Large intestine (tissue), 3 donors: ENCODE data around the gene ANKS1A. TPM values are rescaled to one million over a fixed set of nuclear protein-coding genes. Genes with fewer than 3 reads are reported as not detected.

Experiments
- DNase-seq, 2 donors: peaks; one replicate each; pipeline versions ENCODE4 v3.0.0 to v3.0.0-alpha.2; 2013
- H3K27ac ChIP-seq: one replicate; pipeline ENCODE4 v1.5.1; 2013; ENCODE audit warnings: low read length
- H3K27me3 ChIP-seq: 2 replicates; pipeline ENCODE4 v1.6.1; 2013; ENCODE audit warnings: low read length; ENCODE audit not compliant: control insufficient read depth, insufficient read depth
- H3K36me3 ChIP-seq: 2 replicates; pipeline ENCODE4 v1.6.1; 2013; ENCODE audit warnings: low read length; ENCODE audit not compliant: control insufficient read depth, insufficient read depth
- H3K4me1 ChIP-seq: one replicate; pipeline ENCODE4 v1.6.1; 2013; ENCODE audit warnings: low read length; ENCODE audit not compliant: control insufficient read depth, insufficient read depth
- H3K4me3 ChIP-seq: one replicate; pipeline ENCODE4 v1.5.1; 2013; ENCODE audit warnings: low read length
- H3K9me3 ChIP-seq: one replicate; pipeline ENCODE4 v1.6.1; 2013; ENCODE audit warnings: mild to moderate bottlenecking, low read depth, low read length, moderate library complexity; ENCODE audit not compliant: control insufficient read depth
- WGBS: methylation state at CpG from one replicate; pipeline ENCODE4 v1.1.5; 2013; ENCODE audit warnings: low lambda C conversion rate; ENCODE audit not compliant: insufficient coverage; 5-methylcytosine and 5-hydroxymethylcytosine counted together
- polyA plus RNA-seq: library from polyadenylated mRNA; unstranded; fragments of 120-200 nt; gene quantifications from one replicate; pipeline ENCODE4 v1.2.1, GENCODE V29; 2013

ANKS1A gene
- polyA plus RNA-seq, 1 donor = 26.5 TPM

GRCh38 chr6:35064757-35065440 lies 175.8 kb downstream of the ANKS1A start:
- WGBS = no CpG with 5 or more reads among the region's 8 CpGs
- no peaks in the 10 kb centered on the region for H3K9me3 ChIP-seq
- DNase-seq = no peak
- H3K27ac ChIP-seq = no peak overlapping the region
- H3K4me3 ChIP-seq = no peak overlapping the region
- H3K4me1 ChIP-seq = no peaks in the 10 kb centered on the region
- no peaks in the 10 kb centered on the region for H3K27me3 ChIP-seq
- peaks cover 74% of the 10 kb centered on the region for H3K36me3 ChIP-seq

- no peak overlapping the region for H3K27ac ChIP-seq
- no peaks in the 10 kb centered on the region for H3K4me1 ChIP-seq
- H3K4me3 ChIP-seq = no peak overlapping the region
- no CpG with 5 or more reads among the region's 9 CpGs for WGBS
- H3K9me3 ChIP-seq = no peaks in the 10 kb centered on the region
- DNase-seq = no peak
- H3K27me3 ChIP-seq = no peaks in the 10 kb centered on the region
- peaks cover 71% of the 10 kb centered on the region for H3K36me3 ChIP-seq
Measured at GRCh38 chr6:35065441-35065800, 176.4 kb downstream of the ANKS1A start.

- peaks cover 66% of the 10 kb centered on the region for H3K36me3 ChIP-seq
- no peak overlapping the region for H3K27ac ChIP-seq
- no CpG with 5 or more reads among the region's 13 CpGs for WGBS
- no peak overlapping the region for H3K4me3 ChIP-seq
- H3K27me3 ChIP-seq = no peaks in the 10 kb centered on the region
- H3K4me1 ChIP-seq = no peaks in the 10 kb centered on the region
- no peak for DNase-seq
- H3K9me3 ChIP-seq = no peaks in the 10 kb centered on the region
Measured at GRCh38 chr6:35065870-35066269, 176.8 kb downstream of the ANKS1A start.

- Histone ChIP-seq H3K9me3 (no peaks in the 10 kb centered on the region), H3K4me1 (no peaks in the 10 kb centered on the region), H3K36me3 (peaks cover 60% of the 10 kb centered on the region), H3K27me3 (no peaks in the 10 kb centered on the region), H3K4me3 (no peak overlapping the region), H3K27ac (no peak overlapping the region)
- no CpG with 5 or more reads among the region's 11 CpGs for WGBS
- DNase-seq = no peak
Measured at GRCh38 chr6:35067234-35067633, 178.2 kb downstream of the ANKS1A start.

GRCh38 chr6:35068206-35068605 lies 179.2 kb downstream of the ANKS1A start:
- H3K4me1 ChIP-seq = no peaks in the 10 kb centered on the region
- no peak overlapping the region for H3K27ac ChIP-seq
- H3K27me3 ChIP-seq = no peaks in the 10 kb centered on the region
- H3K9me3 ChIP-seq = no peaks in the 10 kb centered on the region
- DNase-seq = no peak
- no CpG with 5 or more reads among the region's 9 CpGs for WGBS
- peaks cover 60% of the 10 kb centered on the region for H3K36me3 ChIP-seq
- no peak overlapping the region for H3K4me3 ChIP-seq

- Histone ChIP-seq H3K27me3 (no peaks in the 10 kb centered on the region), H3K4me1 (no peaks in the 10 kb centered on the region), H3K36me3 (peaks cover 62% of the 10 kb centered on the region), H3K4me3 (no peak overlapping the region), H3K9me3 (no peaks in the 10 kb centered on the region), H3K27ac (no peak overlapping the region)
- no CpG with 5 or more reads among the region's 7 CpGs for WGBS
- DNase-seq = no peak
Measured at GRCh38 chr6:35068644-35069043, 179.6 kb downstream of the ANKS1A start.

GRCh38 chr6:35069262-35069661 lies 180.2 kb downstream of the ANKS1A start:
- peaks cover 63% of the 10 kb centered on the region for H3K36me3 ChIP-seq
- no peak overlapping the region for H3K27ac ChIP-seq

GRCh38 chr6:35070111-35070510 lies 181.1 kb downstream of the ANKS1A start:
- H3K27ac ChIP-seq = no peak overlapping the region
- DNase-seq = no peak
- H3K4me3 ChIP-seq = no peak overlapping the region
- no peaks in the 10 kb centered on the region for H3K9me3 ChIP-seq
- H3K36me3 ChIP-seq = peaks cover 61% of the 10 kb centered on the region
- H3K4me1 ChIP-seq = no peaks in the 10 kb centered on the region
- WGBS = no CpG with 5 or more reads among the region's 2 CpGs
- H3K27me3 ChIP-seq = no peaks in the 10 kb centered on the region

More at GRCh38 chr6:35069262-35069661, 180.2 kb downstream of the ANKS1A start:
- Histone ChIP-seq H3K9me3 (no peaks in the 10 kb centered on the region), H3K27me3 (no peaks in the 10 kb centered on the region), H3K4me1 (no peaks in the 10 kb centered on the region), H3K4me3 (no peak overlapping the region)
- WGBS = no CpG with 5 or more reads among the region's 2 CpGs
- no peak for DNase-seq

GRCh38 chr6:35071347-35071994 lies 182.4 kb downstream of the ANKS1A start:
- H3K9me3 ChIP-seq = no peaks in the 10 kb centered on the region
- no peak for DNase-seq
- H3K27me3 ChIP-seq = no peaks in the 10 kb centered on the region
- H3K36me3 ChIP-seq = peaks cover 53% of the 10 kb centered on the region
- H3K4me3 ChIP-seq = no peak overlapping the region
- no CpG with 5 or more reads among the region's 12 CpGs for WGBS
- no peak overlapping the region for H3K27ac ChIP-seq
- H3K4me1 ChIP-seq = no peaks in the 10 kb centered on the region

GRCh38 chr6:35072051-35072697 lies 183.1 kb downstream of the ANKS1A start:
- H3K27me3 ChIP-seq = no peaks in the 10 kb centered on the region
- H3K4me3 ChIP-seq = no peak overlapping the region
- 0% methylated on average over 1 of the region's 15 CpGs for WGBS
- no peak for DNase-seq
- no peaks in the 10 kb centered on the region for H3K9me3 ChIP-seq
- peaks cover 50% of the 10 kb centered on the region for H3K36me3 ChIP-seq
- no peaks in the 10 kb centered on the region for H3K4me1 ChIP-seq
- no peak overlapping the region for H3K27ac ChIP-seq
